Right atrium auricular region (tissue), 2 donors: ENCODE data around the gene SIRPB2. TPM values are rescaled to one million over a fixed set of nuclear protein-coding genes. Genes with fewer than 3 reads are reported as not detected.

Experiments
- DNase-seq: peaks from one replicate; pipeline ENCODE4 v3.0.0-alpha.2; 2019; ENCODE audit warnings: low spot score
- H3K27ac ChIP-seq, 2 donors: fragments of 200-600 bp; sonication (generic); 1 replicate in 1 of 2; 2 replicates in 1 of 2; pipeline ENCODE4 v1.5.1; 2016 to 2019
- H3K27me3 ChIP-seq, 2 donors: fragments of 200-600 bp; sonication (generic); one replicate each; pipeline versions ENCODE4 v1.5.1 to v1.6.0; 2017 to 2019
- H3K36me3 ChIP-seq: fragments of 200-600 bp; sonication (generic); one replicate; pipeline ENCODE4 v1.5.1; 2016
- H3K4me1 ChIP-seq, 2 donors: fragments of 200-600 bp; sonication (generic); one replicate each; pipeline versions ENCODE4 v1.5.1 to v1.6.0; 2017 to 2019
- H3K4me3 ChIP-seq, 2 donors: fragments of 200-600 bp; sonication (generic); 1 replicate in 1 of 2; 2 replicates in 1 of 2; pipeline ENCODE4 v1.5.1; 2017 to 2019; ENCODE audit warnings: mild to moderate bottlenecking in 1 of 2, moderate library complexity in 1 of 2
- H3K9me3 ChIP-seq, 2 donors: fragments of 200-600 bp; sonication (generic); one replicate each; pipeline ENCODE4 v1.5.1; 2019
- total RNA-seq, 2 donors: library from RNA; depleted of rRNA; stranded (reverse); fragments of >200 nt; gene quantifications; one replicate each; pipeline ENCODE4 v1.1.0, GENCODE V29; 2016
- TF ChIP-seq, protein P1 (sequence below), 2 donors: fragments of 200-600 bp; sonication (generic); IDR thresholded peaks; one replicate each; pipeline ENCODE4 v1.5.1; 2019; ENCODE audit warnings: antibody characterized with exemption in 2 of 2

Gene SIRPB2
- total RNA-seq, 2 donors from 2014 or later, result 2.6 to 4.4 TPM

GRCh38 chr20:1473246-1474220 lies 17.7 kb downstream of the SIRPB2 start:
- Histone ChIP-seq H3K27ac (no peak overlapping the region), H3K4me1 (peaks cover 0 to 10% of the 10 kb centered on the region in 2 donors), H3K36me3 (no peaks in the 10 kb centered on the region), H3K4me3 (no peak overlapping the region), H3K9me3 (no peaks in the 10 kb centered on the region), H3K27me3 (no peaks in the 10 kb centered on the region)
- TF ChIP-seq, protein P1, sequence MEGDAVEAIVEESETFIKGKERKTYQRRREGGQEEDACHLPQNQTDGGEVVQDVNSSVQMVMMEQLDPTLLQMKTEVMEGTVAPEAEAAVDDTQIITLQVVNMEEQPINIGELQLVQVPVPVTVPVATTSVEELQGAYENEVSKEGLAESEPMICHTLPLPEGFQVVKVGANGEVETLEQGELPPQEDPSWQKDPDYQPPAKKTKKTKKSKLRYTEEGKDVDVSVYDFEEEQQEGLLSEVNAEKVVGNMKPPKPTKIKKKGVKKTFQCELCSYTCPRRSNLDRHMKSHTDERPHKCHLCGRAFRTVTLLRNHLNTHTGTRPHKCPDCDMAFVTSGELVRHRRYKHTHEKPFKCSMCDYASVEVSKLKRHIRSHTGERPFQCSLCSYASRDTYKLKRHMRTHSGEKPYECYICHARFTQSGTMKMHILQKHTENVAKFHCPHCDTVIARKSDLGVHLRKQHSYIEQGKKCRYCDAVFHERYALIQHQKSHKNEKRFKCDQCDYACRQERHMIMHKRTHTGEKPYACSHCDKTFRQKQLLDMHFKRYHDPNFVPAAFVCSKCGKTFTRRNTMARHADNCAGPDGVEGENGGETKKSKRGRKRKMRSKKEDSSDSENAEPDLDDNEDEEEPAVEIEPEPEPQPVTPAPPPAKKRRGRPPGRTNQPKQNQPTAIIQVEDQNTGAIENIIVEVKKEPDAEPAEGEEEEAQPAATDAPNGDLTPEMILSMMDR (IDR thresholded peaks at IDR 0.05), result no peak
- no peak for DNase-seq

DNA sequence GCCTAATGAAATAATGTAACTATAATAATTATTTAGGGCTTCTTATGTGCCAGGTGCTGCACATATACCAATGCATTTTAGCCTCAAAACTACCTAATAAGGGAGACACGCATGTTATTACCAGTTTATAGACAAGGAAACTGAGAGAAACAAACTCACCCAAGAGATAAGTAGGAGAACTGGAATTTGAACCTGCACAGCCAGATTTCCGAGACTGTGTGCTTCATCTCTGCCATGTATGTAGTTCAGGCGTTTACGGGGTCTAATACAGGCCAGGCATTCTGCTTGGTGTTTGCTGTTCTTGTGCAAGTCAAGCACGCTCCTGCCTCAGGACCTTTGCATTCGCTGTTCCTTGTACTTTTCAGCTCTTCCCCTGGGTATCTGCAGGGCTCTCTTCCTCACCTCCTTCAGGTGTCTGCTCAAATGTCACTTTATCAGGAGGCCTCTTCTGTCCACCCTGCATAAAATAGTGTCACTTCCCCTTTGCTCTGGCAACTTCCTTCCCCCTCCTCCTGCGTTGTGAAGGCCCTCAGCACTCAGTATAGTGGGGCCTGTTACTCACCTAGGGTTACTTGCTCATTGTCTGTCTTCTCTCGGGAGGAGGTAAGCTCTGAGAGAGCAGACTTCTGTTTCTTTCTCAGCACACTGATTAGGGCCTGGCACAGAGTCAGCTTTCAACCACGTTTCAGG lies 18.5 kb downstream of the SIRPB2 start:
- H3K9me3 ChIP-seq, result no peaks in the 10 kb centered on the region
- peaks cover 0 to 10% of the 10 kb centered on the region in 2 donors for H3K4me1 ChIP-seq
- DNase-seq, result no peak

GRCh38 chr20:1471242-1471641 lies 20.0 kb downstream of the SIRPB2 start:
- H3K9me3 ChIP-seq, result no peaks in the 10 kb centered on the region
- H3K27me3 ChIP-seq, result no peaks in the 10 kb centered on the region
- no peak for DNase-seq
- peaks cover 0 to 16% of the 10 kb centered on the region in 2 donors for H3K4me1 ChIP-seq
- no peak overlapping the region for H3K4me3 ChIP-seq
- H3K27ac ChIP-seq, result no peak overlapping the region
- TF ChIP-seq, protein P1 (IDR thresholded peaks at IDR 0.05), result no peak
- H3K36me3 ChIP-seq, result no peaks in the 10 kb centered on the region

More for the DNA sequence above, 18.5 kb downstream of the SIRPB2 start:
- TF ChIP-seq, protein P1 (IDR thresholded peaks at IDR 0.05), result no peak
- H3K4me3 ChIP-seq, result no peak overlapping the region
- no peaks in the 10 kb centered on the region for H3K27me3 ChIP-seq
- no peaks in the 10 kb centered on the region for H3K36me3 ChIP-seq
- no peak overlapping the region for H3K27ac ChIP-seq

GRCh38 chr20:1469925-1470571 lies 21.2 kb downstream of the SIRPB2 start:
- no peaks in the 10 kb centered on the region for H3K27me3 ChIP-seq
- no peaks in the 10 kb centered on the region for H3K9me3 ChIP-seq
- peak; percentile 88 for DNase-seq
- no peak overlapping the region for H3K4me3 ChIP-seq
- peaks cover 0 to 28% of the 10 kb centered on the region in 2 donors for H3K4me1 ChIP-seq
- H3K36me3 ChIP-seq, result no peaks in the 10 kb centered on the region
- H3K27ac ChIP-seq, result peak overlapping the region in 1 of 2 donors; percentile 1
- TF ChIP-seq, protein P1 (IDR thresholded peaks at IDR 0.05), result peak; percentile 46 to 74

- Histone ChIP-seq H3K9me3 (no peaks in the 10 kb centered on the region), H3K4me1 (peaks cover 0 to 32% of the 10 kb centered on the region in 2 donors), H3K4me3 (no peak overlapping the region), H3K36me3 (no peaks in the 10 kb centered on the region), H3K27ac (peak overlapping the region in 1 of 2 donors; percentile 1), H3K27me3 (no peaks in the 10 kb centered on the region)
- TF ChIP-seq, protein P1 (IDR thresholded peaks at IDR 0.05), result no peak
- no peak for DNase-seq
These were observed 21.8 kb downstream of the SIRPB2 start for GRCh38 chr20:1469306-1469905.
